HCT116 (cell line): ENCODE measurements around the gene LMOD1. TPM values are rescaled to one million over a fixed set of nuclear protein-coding genes. Genes with fewer than 3 reads are reported as not detected.

Experiments used
- microRNA-seq: library from miRNA; unstranded; fragments of <30 nt; microRNA quantifications from one replicate; pipeline ENCODE4, GENCODE V29; 2016; ENCODE audit warnings: borderline number of aligned reads
- total RNA-seq: library from RNA; stranded (reverse); gene quantifications from one replicate; pipeline ENCODE4 v1.2.1, GENCODE V29; 2021; ENCODE audit not compliant: unreplicated experiment

LMOD1 gene
- total RNA-seq, 1 experiment from 2014 or later, result 0.12 TPM

Small RNA genes within 50 kb of the gene (microRNA-seq; reads per million reads assigned to microRNA genes)
- not detected for gene MIR6739

Other genes starting within 250 kb of the LMOD1 start
- 80.6 TPM for gene IPO9, start 117.4 kb downstream of the LMOD1 start, total RNA-seq
- gene SHISA4, start 57.6 kb downstream of the LMOD1 start, total RNA-seq, result 15.2 TPM
- gene TIMM17A, start 9.0 kb upstream of the LMOD1 start, total RNA-seq, result 100 TPM
- 85.9 TPM for gene RNPEP, start 36.1 kb upstream of the LMOD1 start, total RNA-seq
- gene ELF3, start 64.0 kb upstream of the LMOD1 start, total RNA-seq, result 200 TPM
- 0.10 TPM for gene GPR37L1, start 176.4 kb upstream of the LMOD1 start, total RNA-seq
- 45.6 TPM for gene ARL8A, start 198.2 kb upstream of the LMOD1 start, total RNA-seq
- gene PTPN7, start 214.1 kb upstream of the LMOD1 start, total RNA-seq, result 0.76 TPM
- gene LGR6, start 247.3 kb upstream of the LMOD1 start, total RNA-seq, result 0.20 TPM